PC-9 (cell line): ENCODE results near the gene HDDC3. TPM values are rescaled to one million over a fixed set of nuclear protein-coding genes. Genes with fewer than 3 reads are reported as not detected.

Experiments used
- BruUV-seq: library from RNA; stranded (reverse); fragments of 400-500 nt; replicated peaks from 2 replicates; lab custom pipeline; 2021; lab: Mats Ljungman, UMichigan
- CTCF ChIA-PET: fragments of 300-600 bp; sonication (Branson Sonifier 250); formaldehyde crosslinking; loops from one replicate; lab custom pipeline; 2022; ENCODE audit warnings: antibody characterized with exemption; lab: Charles Lee
- POLR2A ChIA-PET: fragments of 300-600 bp; sonication (Branson Sonifier 250); formaldehyde crosslinking; loops from one replicate; lab custom pipeline; 2022; ENCODE audit warnings: antibody characterized with exemption; ENCODE audit not compliant: unreplicated experiment; lab: Charles Lee
- DNase-seq, 2 experiments: peaks; one replicate each; pipeline versions ENCODE4 v3.0.0 to v3.0.0-alpha.2; 2015 to 2022; ENCODE audit warnings: mixed read lengths in 1 of 2
- H2AFZ ChIP-seq: fragments of 200-600 bp; sonication (generic); 2 replicates; pipeline ENCODE4 v1.8.1; 2017; ENCODE audit warnings: antibody characterized with exemption
- H3F3A ChIP-seq: fragments of 200-600 bp; sonication (generic); 2 replicates; pipeline ENCODE4 v1.8.1; 2017; ENCODE audit warnings: antibody characterized with exemption, mild to moderate bottlenecking, low read depth; ENCODE audit not compliant: insufficient read depth
- H3K27ac ChIP-seq: fragments of 200-600 bp; sonication (generic); 2 replicates; pipeline ENCODE4 v1.6.1; 2016; ENCODE audit warnings: mixed run types
- H3K27me3 ChIP-seq: fragments of 200-600 bp; sonication (generic); 2 replicates; pipeline ENCODE4 v1.6.1; 2016; ENCODE audit warnings: low read depth, mixed run types; ENCODE audit not compliant: insufficient read depth
- H3K36me3 ChIP-seq: fragments of 200-600 bp; sonication (generic); 2 replicates; pipeline ENCODE4 v1.6.1; 2016; ENCODE audit warnings: low read depth, mixed run types
- H3K4me1 ChIP-seq: fragments of 200-600 bp; sonication (generic); replicated peaks from 2 replicates; pipeline ENCODE4 v1.6.1; 2016; ENCODE audit warnings: mixed run types; ENCODE audit not compliant: insufficient read depth
- H3K4me2 ChIP-seq: fragments of 200-600 bp; sonication (generic); 2 replicates; pipeline ENCODE4 v1.6.1; 2017; ENCODE audit warnings: mixed run types
- H3K4me3 ChIP-seq: fragments of 200-600 bp; sonication (generic); 2 replicates; pipeline ENCODE4 v1.6.1; 2016; ENCODE audit warnings: mixed run types
- H3K79me2 ChIP-seq: fragments of 200-600 bp; sonication (generic); 2 replicates; pipeline ENCODE4 v1.6.1; 2017; ENCODE audit warnings: low read depth, mixed run types
- H3K9me2 ChIP-seq: fragments of 200-600 bp; sonication (generic); 2 replicates; pipeline ENCODE4 v1.8.1; 2017; ENCODE audit warnings: mild to moderate bottlenecking; ENCODE audit not compliant: insufficient read depth
- H3K9me3 ChIP-seq: fragments of 200-600 bp; sonication (generic); 2 replicates; pipeline ENCODE4 v1.8.1; 2016; ENCODE audit warnings: low read depth; ENCODE audit not compliant: insufficient read depth
- H4K20me1 ChIP-seq: fragments of 200-600 bp; sonication (generic); 2 replicates; pipeline ENCODE4 v1.8.1; 2017; ENCODE audit not compliant: insufficient read depth
- CTCF ChIP-seq: fragments of 200-600 bp; sonication (generic); conservative IDR thresholded peaks from 2 replicates; pipeline ENCODE4 v1.6.1; 2017; ENCODE audit warnings: mixed run types, antibody characterized with exemption, mild to moderate bottlenecking, moderate library complexity
- EZH2 ChIP-seq: fragments of 200-600 bp; sonication (generic); IDR thresholded peaks from 2 replicates; pipeline ENCODE4 v1.8.0; 2017; ENCODE audit warnings: antibody characterized with exemption, low read depth
- intact Hi-C: fragments of 100-400 bp; cut with micrococcal nuclease; formaldehyde crosslinking; loops from one replicate; pipeline ENCODE4 v1.10.0; 2022; ENCODE audit not compliant: unreplicated experiment
- total RNA-seq: library from RNA; stranded (reverse); gene quantifications from 2 replicates; pipeline ENCODE4 v1.2.3, GENCODE V29; 2021

Gene HDDC3
- total RNA-seq, 1 experiment from 2014 or later = 18.1 TPM

- no TSS peak for BruUV-seq
- Histone ChIP-seq H3K4me2 (no peak overlapping the region), H2AFZ (no peak overlapping the region), H3K4me3 (no peak overlapping the region), H3K27ac (peak overlapping the region; percentile 49), H3F3A (no peaks in the 10 kb centered on the region; the same call in 1 of the 2 replicates), H3K36me3 (peaks cover 56% of the 10 kb centered on the region), H3K9me2 (no peaks in the 10 kb centered on the region), H3K4me1 (no peaks in the 10 kb centered on the region), H3K9me3 (no peaks in the 10 kb centered on the region), H4K20me1 (no peaks in the 10 kb centered on the region), H3K27me3 (no peaks in the 10 kb centered on the region), H3K79me2 (peaks cover 12% of the 10 kb centered on the region; the same call in 1 of the 2 replicates)
- CTCF ChIA-PET = no interaction called here
- intact Hi-C loops = no loop called here
- TF ChIP-seq EZH2 (no peak), CTCF (no peak)
- POLR2A ChIA-PET = no interaction called here
- DNase-seq = no peak
Measured at GRCh38 chr15:90979582-90979981, 47.2 kb upstream of the HDDC3 start.

- no TSS peak for BruUV-seq
- ChIA-PET POLR2A (no interaction called here), CTCF (no interaction called here)
- DNase-seq = no peak
- Histone ChIP-seq H3K9me2 (no peaks in the 10 kb centered on the region), H3K79me2 (no peaks in the 10 kb centered on the region), H3K4me1 (no peaks in the 10 kb centered on the region), H3K4me2 (no peak overlapping the region), H2AFZ (no peak overlapping the region), H3F3A (peaks cover 6% of the 10 kb centered on the region; the same call in 1 of the 2 replicates), H3K27ac (no peak overlapping the region), H4K20me1 (no peaks in the 10 kb centered on the region), H3K9me3 (no peaks in the 10 kb centered on the region), H3K4me3 (no peak overlapping the region), H3K27me3 (no peaks in the 10 kb centered on the region), H3K36me3 (peaks cover 31% of the 10 kb centered on the region)
- intact Hi-C loops = no loop called here
- TF ChIP-seq EZH2 = no peak
Measured at GRCh38 chr15:90974216-90974615, 41.9 kb upstream of the HDDC3 start.

- POLR2A ChIA-PET = no interaction called here
- H4K20me1 ChIP-seq = 0 out of 2 replicates have a peak, but pooled peaks cover 3% of the 10 kb centered on the region
- H3K36me3 ChIP-seq = peaks cover 23% of the 10 kb centered on the region
- H3K9me2 ChIP-seq = no peaks in the 10 kb centered on the region
- no TSS peak for BruUV-seq
- no peak overlapping the region for H3K4me3 ChIP-seq
- H3K79me2 ChIP-seq = no peaks in the 10 kb centered on the region
- H3K9me3 ChIP-seq = no peaks in the 10 kb centered on the region
- no peaks in the 10 kb centered on the region for H3K4me1 ChIP-seq
- no peak overlapping the region for H3K4me2 ChIP-seq
- no peak for DNase-seq
- no peak for TF ChIP-seq CTCF
- no peaks in the 10 kb centered on the region for H3K27me3 ChIP-seq
- no peak overlapping the region for H2AFZ ChIP-seq
- no peak overlapping the region for H3K27ac ChIP-seq
- intact Hi-C loops = no loop called here
- H3F3A ChIP-seq = peaks cover 22% of the 10 kb centered on the region; the same call in 1 of the 2 replicates
- CTCF ChIA-PET = interaction anchor here (0.6 to 0.7 kb wide), 2 partner anchors 78 to 1173 kb away, joined by 4 to 10 read pairs; no protein-coding TSS in a partner anchor
Measured at GRCh38 chr15:90972133-90972532, 39.8 kb upstream of the HDDC3 start.

- BruUV-seq = no TSS peak
- no peak for DNase-seq
- H2AFZ ChIP-seq = no peak overlapping the region
- peaks cover 28% of the 10 kb centered on the region for H3K36me3 ChIP-seq
- H3K4me1 ChIP-seq = no peaks in the 10 kb centered on the region
- H3K27ac ChIP-seq = no peak overlapping the region
- no peak overlapping the region for H3K4me3 ChIP-seq
- intact Hi-C loops = no loop called here
- CTCF ChIA-PET = no interaction called here
- H3K9me3 ChIP-seq = no peaks in the 10 kb centered on the region
- H3K4me2 ChIP-seq = no peak overlapping the region
- no peaks in the 10 kb centered on the region for H3K27me3 ChIP-seq
- TF ChIP-seq CTCF (no peak), EZH2 (no peak)
- H4K20me1 ChIP-seq = 0 out of 2 replicates have a peak, but pooled peaks cover 3% of the 10 kb centered on the region
- no peaks in the 10 kb centered on the region for H3K79me2 ChIP-seq
- POLR2A ChIA-PET = no interaction called here
- no peaks in the 10 kb centered on the region for H3K9me2 ChIP-seq
- peaks cover 28% of the 10 kb centered on the region; the same call in 1 of the 2 replicates for H3F3A ChIP-seq
Measured at GRCh38 chr15:90970274-90970673, 37.9 kb upstream of the HDDC3 start.
